Endothelial cell of umbilical vein (primary cell): ENCODE results near the gene C11orf24. TPM values are rescaled to one million over a fixed set of nuclear protein-coding genes. Genes with fewer than 3 reads are reported as not detected.

Source experiments
- BruUV-seq: library from RNA; stranded (reverse); fragments of 400-500 nt; replicated peaks from 2 replicates; lab custom pipeline; 2021; lab: Mats Ljungman, UMichigan
- CTCF ChIA-PET: fragments of 300-600, 350-600 bp; sonication (Branson Sonifier 250); formaldehyde crosslinking; loops from one replicate; lab custom pipeline; 2021; ENCODE audit warnings: antibody characterized with exemption, inconsistent platforms; lab: Charles Lee
- POLR2A ChIA-PET: fragments of 300-600, 350-600 bp; sonication (Branson Sonifier 250); formaldehyde crosslinking; loops from one replicate; lab custom pipeline; 2021; ENCODE audit warnings: antibody characterized with exemption, inconsistent platforms; lab: Charles Lee
- DNase-seq: peaks from one replicate; pipeline ENCODE4 v3.0.0-alpha.2; 2011; ENCODE audit warnings: low read depth, low spot score
- FAIRE-seq: peaks from 2 replicates; lab custom pipeline; 2011; peaks lifted over from hg19 to GRCh38; lab: Jason Lieb, UNC
- H2AFZ ChIP-seq: 2 replicates; pipeline ENCODE4 v1.6.0; 2012; ENCODE audit warnings: low read depth, low read length, control low read depth, inconsistent platforms
- H3K27ac ChIP-seq: 2 replicates; pipeline ENCODE4 v1.5.1; 2011; ENCODE audit warnings: low read depth, mild to moderate bottlenecking, control low read depth, low read length, moderate library complexity; ENCODE audit not compliant: insufficient read depth
- H3K27me3 ChIP-seq, 2 experiments: 2 replicates each; pipeline versions ENCODE4 v1.6.0 to v1.6.1; 2011; ENCODE audit warnings: low read length in 2 of 2, mixed read lengths in 1 of 2; ENCODE audit not compliant: control insufficient read depth in 2 of 2, insufficient read depth in 2 of 2
- H3K36me3 ChIP-seq, 2 experiments: 2 replicates in 1 of 2; 3 replicates in 1 of 2; pipeline ENCODE4 v1.5.1; 2011; ENCODE audit warnings: low read length in 2 of 2, mild to moderate bottlenecking in 1 of 2, moderate library complexity in 1 of 2; ENCODE audit not compliant: control insufficient read depth in 2 of 2, insufficient read depth in 2 of 2; ENCODE audit errors: extremely low read depth in 1 of 2
- H3K4me1 ChIP-seq: 3 replicates; pipeline ENCODE4 v1.5.1; 2011; ENCODE audit warnings: mild to moderate bottlenecking, low read length; ENCODE audit not compliant: control insufficient read depth, insufficient read depth; ENCODE audit errors: extremely low read depth
- H3K4me2 ChIP-seq: 2 replicates; pipeline ENCODE4 v1.6.1; 2011; ENCODE audit warnings: low read length, control low read depth, mixed read lengths; ENCODE audit not compliant: insufficient read depth
- H3K4me3 ChIP-seq, 3 experiments: fragments of 200-600 bp in 1 of 3; sonication (generic), shearing (Covaris generic) in 1 of 3; replicated peaks in 1 of 3; 2 replicates each; pipeline ENCODE4 v1.5.1; 2011 to 2016; ENCODE audit warnings: control low read depth in 3 of 3, low read length in 3 of 3, mild to moderate bottlenecking in 2 of 3, inconsistent platforms in 1 of 3, low read depth in 1 of 3, moderate library complexity in 1 of 3; ENCODE audit not compliant: insufficient read depth in 1 of 3
- H3K79me2 ChIP-seq: 2 replicates; pipeline ENCODE4 v1.6.0; 2012; ENCODE audit warnings: low read length, inconsistent platforms; ENCODE audit not compliant: control insufficient read depth, insufficient read depth
- H3K9ac ChIP-seq: replicated peaks from 2 replicates; pipeline ENCODE3; 2011; ENCODE audit warnings: low read length, control low read depth; ENCODE audit not compliant: insufficient read depth; ENCODE audit errors: extremely low read depth
- H3K9me1 ChIP-seq: replicated peaks from 3 replicates; pipeline ENCODE4 v1.6.0; 2011; ENCODE audit warnings: mild to moderate bottlenecking, low read length; ENCODE audit not compliant: control insufficient read depth, insufficient read depth; ENCODE audit errors: extremely low read depth
- H3K9me3 ChIP-seq: replicated peaks from 2 replicates; pipeline ENCODE4 v1.5.1; 2012; ENCODE audit warnings: low read length, inconsistent platforms; ENCODE audit not compliant: control insufficient read depth, insufficient read depth
- H4K20me1 ChIP-seq: replicated peaks from 2 replicates; pipeline ENCODE3; 2011; ENCODE audit warnings: mild to moderate bottlenecking, low read length; ENCODE audit not compliant: control insufficient read depth, insufficient read depth; ENCODE audit errors: extremely low read depth
- CTCF ChIP-seq, 2 donors: IDR thresholded peaks; 1 replicate in 1 of 2; 2 replicates in 1 of 2; pipeline ENCODE4 v1.5.1; 2011; ENCODE audit warnings: low read length in 2 of 2, mild to moderate bottlenecking in 2 of 2, moderate library complexity in 2 of 2, control low read depth in 1 of 2, inconsistent platforms in 1 of 2, low read depth in 1 of 2; ENCODE audit not compliant: insufficient read depth in 1 of 2; ENCODE audit errors: extremely low read depth in 1 of 2
- EZH2 ChIP-seq: IDR thresholded peaks from 2 replicates; pipeline ENCODE4 v1.6.1; 2012; ENCODE audit warnings: borderline replicate concordance, low read depth, mild to moderate bottlenecking, moderate library complexity, low read length, inconsistent platforms; ENCODE audit not compliant: severe bottlenecking
- JUN ChIP-seq: IDR thresholded peaks from 2 replicates; pipeline ENCODE4 v1.6.1; 2011; ENCODE audit warnings: borderline replicate concordance, low read depth; ENCODE audit not compliant: insufficient read length, insufficient read depth
- MYC ChIP-seq: IDR thresholded peaks from one replicate; pipeline ENCODE4 v1.6.1; 2011; ENCODE audit warnings: mild to moderate bottlenecking, low read depth, low read length
- dilution Hi-C: fragments of 300-500 bp; cut with MboI; formaldehyde crosslinking; loops from one replicate; pipeline ENCODE4 v1.15.0; 2019; ENCODE audit warnings: low sequenced_read_pairs; ENCODE audit not compliant: extremely low pct_ligation_motif_present
- intact Hi-C: fragments of 100-400 bp; cut with micrococcal nuclease; formaldehyde crosslinking; loops from one replicate; pipeline ENCODE4 v1.10.0; 2022
- polyA plus RNA-seq, 4 experiments: library from polyadenylated mRNA; depleted of rRNA in 3 of 4; stranded (reverse) in 3 of 4; unstranded in 1 of 4; fragments of >200 nt; gene quantifications; 2 replicates each; pipeline versions ENCODE4 v1.2.1 to v1.2.3, GENCODE V29; 2011 to 2012; ENCODE audit warnings: missing spikeins in 1 of 4
- total RNA-seq: library from RNA; stranded (reverse); gene quantifications from 2 replicates; pipeline ENCODE4 v1.2.3, GENCODE V29; 2021
- TF ChIP-seq, protein P1 (sequence below): IDR thresholded peaks from 2 replicates; pipeline ENCODE4 v1.6.1; 2011; ENCODE audit not compliant: insufficient read depth, insufficient read length

Gene C11orf24
- total and polyA plus RNA-seq, 2 donors (not counting 3 experiments of a cell fraction or from before 2014, with no cell fraction given): 26.4 to 34.1 TPM

GRCh38 chr11:68297812-68298658 is 26.3 kb upstream of the C11orf24 start:
- Histone ChIP-seq H3K9ac (no peak overlapping the region), H4K20me1 (no peaks in the 10 kb centered on the region), H3K27ac (no peak overlapping the region), H3K9me3 (no peaks in the 10 kb centered on the region), H3K4me2 (no peak overlapping the region), H3K4me3 (no peak overlapping the region), H3K9me1 (no peaks in the 10 kb centered on the region), H2AFZ (peak overlapping the region; percentile 63), H3K4me1 (peaks cover 3% of the 10 kb centered on the region), H3K36me3 (no peaks in the 10 kb centered on the region), H3K79me2 (no peaks in the 10 kb centered on the region), H3K27me3 (peaks cover 0 to 2% of the 10 kb centered on the region in 2 experiments)
- dilution Hi-C loops: no loop called here
- FAIRE-seq: peak; percentile 93
- TF ChIP-seq MYC (no peak), CTCF (IDR thresholded peaks at IDR 0.05; ENCODE audit: extremely low read depth in 1 of 2, insufficient read depth in 1 of 2, low read depth in 1 of 2, low read length in 2 of 2) (peak; percentile 97 to 98), EZH2 (no peak), JUN (no peak)
- TF ChIP-seq, protein P1, sequence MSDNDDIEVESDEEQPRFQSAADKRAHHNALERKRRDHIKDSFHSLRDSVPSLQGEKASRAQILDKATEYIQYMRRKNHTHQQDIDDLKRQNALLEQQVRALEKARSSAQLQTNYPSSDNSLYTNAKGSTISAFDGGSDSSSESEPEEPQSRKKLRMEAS: peak; percentile 74
- ChIA-PET POLR2A (no interaction called here), CTCF (interaction anchor here (0.8 to 7.1 kb wide), 24 partner anchors 10 to 394 kb away, joined by 3 to 152 read pairs (median 5); partner anchors contain the start of gene C11orf24)
- BruUV-seq: no TSS peak
- intact Hi-C loops: loop anchor here (1.0 to 2.0 kb wide), 5 partner anchors 27 to 149 kb away; partner anchors contain the start of gene C11orf24
- DNase-seq: peak; percentile 74
